Hepatocyte (in vitro differentiated cells): ENCODE data around the gene WDFY1. TPM values are rescaled to one million over a fixed set of nuclear protein-coding genes. Genes with fewer than 3 reads are reported as not detected.

Experiments used
- DNase-seq: peaks from one replicate; pipeline ENCODE4 v3.0.0-alpha.2; 2016; ENCODE audit warnings: low spot score
- H2AFZ ChIP-seq: fragments of 200-600 bp; sonication (generic); 2 replicates; pipeline ENCODE4 v1.6.0; 2016; ENCODE audit warnings: antibody characterized with exemption, mild to moderate bottlenecking
- H3K27ac ChIP-seq: fragments of 200-600 bp; sonication (generic); 2 replicates; pipeline ENCODE4 v1.5.1; 2016; ENCODE audit warnings: mild to moderate bottlenecking
- H3K27me3 ChIP-seq: fragments of 200-600 bp; sonication (generic); 2 replicates; pipeline ENCODE4 v1.6.1; 2016
- H3K36me3 ChIP-seq: fragments of 200-600 bp; sonication (generic); replicated peaks from 2 replicates; pipeline ENCODE4 v1.5.1; 2016; ENCODE audit warnings: low read depth; ENCODE audit not compliant: insufficient read depth
- H3K4me1 ChIP-seq: fragments of 200-600 bp; sonication (generic); 2 replicates; pipeline ENCODE4 v1.5.1; 2016; ENCODE audit warnings: mild to moderate bottlenecking, moderate library complexity; ENCODE audit not compliant: insufficient read depth
- H3K4me2 ChIP-seq: fragments of 200-600 bp; sonication (generic); 2 replicates; pipeline ENCODE4 v1.6.0; 2016
- H3K4me3 ChIP-seq: fragments of 200-600 bp; sonication (generic); 2 replicates; pipeline ENCODE4 v1.5.1; 2016; ENCODE audit warnings: mild to moderate bottlenecking
- H3K79me2 ChIP-seq: fragments of 200-600 bp; sonication (generic); 2 replicates; pipeline ENCODE4 v1.6.0; 2017; ENCODE audit warnings: mild to moderate bottlenecking
- H3K9me2 ChIP-seq: fragments of 200-600 bp; sonication (generic); replicated peaks from 2 replicates; pipeline ENCODE4 v1.6.0; 2017; ENCODE audit warnings: mild to moderate bottlenecking; ENCODE audit not compliant: insufficient read depth
- H3K9me3 ChIP-seq: fragments of 200-600 bp; sonication (generic); 2 replicates; pipeline ENCODE4 v1.5.1; 2016; ENCODE audit warnings: low read depth, mild to moderate bottlenecking
- H4K20me1 ChIP-seq: fragments of 200-600 bp; sonication (generic); 2 replicates; pipeline ENCODE4 v1.6.0; 2016; ENCODE audit warnings: mild to moderate bottlenecking; ENCODE audit not compliant: insufficient read depth, poor library complexity, severe bottlenecking
- CTCF ChIP-seq: fragments of 200-600 bp; sonication (generic); IDR thresholded peaks from 2 replicates; pipeline ENCODE4 v1.5.1; 2016; ENCODE audit warnings: antibody characterized with exemption, mild to moderate bottlenecking; ENCODE audit not compliant: poor library complexity
- EZH2 ChIP-seq: fragments of 200-600 bp; sonication (generic); IDR thresholded peaks from 2 replicates; pipeline ENCODE4 v1.6.1; 2016; ENCODE audit warnings: antibody characterized with exemption, mild to moderate bottlenecking, borderline replicate concordance
- EZH2phosphoT487 ChIP-seq: fragments of 200-600 bp; sonication (generic); IDR thresholded peaks from one replicate; pipeline ENCODE4 v1.6.1; 2018; ENCODE audit warnings: antibody characterized with exemption, mild to moderate bottlenecking, low read depth, moderate library complexity; ENCODE audit not compliant: unreplicated experiment, severe bottlenecking
- WGBS: methylation state at CpG from one replicate; pipeline ENCODE4 v1.1.6; 2016; ENCODE audit warnings: low lambda C conversion rate; ENCODE audit errors: missing lambda C conversion rate; 5-methylcytosine and 5-hydroxymethylcytosine counted together
- polyA plus RNA-seq: library from polyadenylated mRNA; unstranded; fragments of >200 nt; fragmentation: Nextera tagmentation; extraction: Ambion mirVana; gene quantifications from 2 replicates; pipeline ENCODE4 v1.2.1, GENCODE V29; 2016
- total RNA-seq: library from RNA; depleted of rRNA; stranded (reverse); fragments of >200 nt; gene quantifications from 2 replicates; pipeline ENCODE4 v1.2.3, GENCODE V29; 2014

WDFY1 gene
- total and polyA plus RNA-seq, 2 experiments from 2014 or later, result 45.6 to 68.3 TPM

GRCh38 chr2:223944166-223944702 is 901 bp downstream of the WDFY1 start:
- peak; percentile 60 for DNase-seq
- Histone ChIP-seq H3K27ac (peak overlapping the region; percentile 91), H4K20me1 (peaks cover 18% of the 10 kb centered on the region), H3K36me3 (no peaks in the 10 kb centered on the region), H3K4me3 (peak overlapping the region; percentile 76), H3K9me2 (no peaks in the 10 kb centered on the region), H3K9me3 (no peaks in the 10 kb centered on the region), H3K4me1 (peaks cover 15% of the 10 kb centered on the region), H3K4me2 (peak overlapping the region; percentile 81), H3K79me2 (peaks cover 57% of the 10 kb centered on the region), H3K27me3 (no peaks in the 10 kb centered on the region), H2AFZ (peak overlapping the region; percentile 42)
- under 1% methylated on average over 28 of the region's 46 CpGs for WGBS
- TF ChIP-seq CTCF, result no peak
- TF ChIP-seq EZH2phosphoT487, result no peak
- no peak for TF ChIP-seq EZH2

- Histone ChIP-seq H3K9me2 (no peaks in the 10 kb centered on the region), H3K4me3 (peak overlapping the region; percentile 76), H3K9me3 (no peaks in the 10 kb centered on the region), H3K36me3 (no peaks in the 10 kb centered on the region), H3K4me1 (peaks cover 15% of the 10 kb centered on the region), H3K4me2 (peak overlapping the region; percentile 81), H4K20me1 (peaks cover 22% of the 10 kb centered on the region), H3K27ac (peak overlapping the region; percentile 91), H3K27me3 (no peaks in the 10 kb centered on the region), H3K79me2 (peaks cover 64% of the 10 kb centered on the region), H2AFZ (no peak overlapping the region)
- 26% methylated on average over 7 of the region's 7 CpGs for WGBS
- peak; percentile 63 for DNase-seq
- TF ChIP-seq CTCF, result no peak
These were observed 1.6 kb downstream of the WDFY1 start for GRCh38 chr2:223943561-223944008.

GRCh38 chr2:223943135-223943534 is 2.0 kb downstream of the WDFY1 start:
- peaks cover 68% of the 10 kb centered on the region for H3K79me2 ChIP-seq

More at GRCh38 chr2:223943135-223943534, 2.0 kb downstream of the WDFY1 start:
- Histone ChIP-seq H3K9me2 (no peaks in the 10 kb centered on the region), H3K36me3 (no peaks in the 10 kb centered on the region), H3K27ac (peak overlapping the region; percentile 91), H3K4me3 (no peak overlapping the region), H3K27me3 (no peaks in the 10 kb centered on the region), H4K20me1 (peaks cover 24% of the 10 kb centered on the region), H2AFZ (no peak overlapping the region), H3K4me2 (peak overlapping the region; percentile 81), H3K4me1 (peaks cover 15% of the 10 kb centered on the region), H3K9me3 (no peaks in the 10 kb centered on the region)
- DNase-seq, result no peak
- WGBS, result 79% methylated on average over 1 of the region's 1 CpG
- TF ChIP-seq CTCF (no peak), EZH2 (no peak), EZH2phosphoT487 (no peak)
